Tibial nerve (tissue), 4 donors: ENCODE data around the gene GALR3.

ENCODE experiments used
- CTCF ChIP-seq, 5 experiments: fragments of 200-600 bp in 3 of 5; fragments of 450-650 bp in 2 of 5; sonication (generic) in 3 of 5; IDR thresholded peaks; one replicate each; pipeline ENCODE4 v1.5.1; 2016 to 2019; ENCODE audit warnings: antibody characterized with exemption in 5 of 5, mild to moderate bottlenecking in 3 of 5, moderate library complexity in 2 of 5
- EP300 ChIP-seq, 2 donors: sonication (generic); formaldehyde crosslinking; IDR thresholded peaks; one replicate each; pipeline ENCODE4 v1.6.1; 2017; ENCODE audit warnings: antibody characterized with exemption in 2 of 2, mild to moderate bottlenecking in 1 of 2

- TF ChIP-seq CTCF (IDR thresholded peaks at IDR 0.05) (no peak), EP300 (IDR thresholded peaks at IDR 0.05) (no peak)
Observed at GRCh38 chr22:37822079-37822833, 926 bp upstream of the GALR3 start.
